Omental fat pad (tissue), 4 donors: Measurements from ENCODE around the gene PLEKHG4B. TPM values are rescaled to one million over a fixed set of nuclear protein-coding genes. Genes with fewer than 3 reads are reported as not detected.

ENCODE experiments used
- ATAC-seq: fragments of 150-250 bp; one replicate; pipeline ENCODE4 v1.9.1; 2016; ENCODE audit warnings: mild to moderate bottlenecking, moderate library complexity; ENCODE audit not compliant: low FRiP score
- DNase-seq: peaks from one replicate; pipeline ENCODE4 v3.0.0-alpha.2; 2019; ENCODE audit warnings: low spot score
- CTCF ChIP-seq, 3 donors: fragments of 450-650 bp; IDR thresholded peaks; one replicate each; pipeline ENCODE4 v1.5.1; 2016 to 2017; ENCODE audit warnings: antibody characterized with exemption in 3 of 3, mild to moderate bottlenecking in 3 of 3, moderate library complexity in 2 of 3
- total RNA-seq, 4 donors: library from RNA; depleted of rRNA; stranded (reverse); fragments of >200 nt; gene quantifications; one replicate each; pipeline ENCODE4 v1.1.0, GENCODE V29; 2016

Gene PLEKHG4B
- total RNA-seq, 4 donors from 2014 or later, result 0.44 to 0.65 (median 0.60) TPM; not detected in 1

GRCh38 chr5:149745-150485 lies 57.9 kb downstream of the PLEKHG4B start:
- TF ChIP-seq CTCF (IDR thresholded peaks at IDR 0.05), result no peak
- DNase-seq, result no peak
- ATAC-seq, result no peak

- DNase-seq (no peak), ATAC-seq (no peak)
- no peak for TF ChIP-seq CTCF (IDR thresholded peaks at IDR 0.05)
Observed at GRCh38 chr5:150746-151145, 58.8 kb downstream of the PLEKHG4B start.

GRCh38 chr5:152077-152476 lies 60.1 kb downstream of the PLEKHG4B start:
- DNase-seq (no peak), ATAC-seq (no peak)
- TF ChIP-seq CTCF (IDR thresholded peaks at IDR 0.05), result no peak

GRCh38 chr5:153256-153655 lies 61.3 kb downstream of the PLEKHG4B start:
- DNase-seq (no peak), ATAC-seq (no peak)
- no peak for TF ChIP-seq CTCF (IDR thresholded peaks at IDR 0.05)

GRCh38 chr5:154236-154635 lies 62.3 kb downstream of the PLEKHG4B start:
- no peak for ATAC-seq
- no peak for DNase-seq
- TF ChIP-seq CTCF (IDR thresholded peaks at IDR 0.05), result no peak

GRCh38 chr5:154826-155225 lies 62.9 kb downstream of the PLEKHG4B start:
- DNase-seq (no peak), ATAC-seq (no peak)
- no peak for TF ChIP-seq CTCF (IDR thresholded peaks at IDR 0.05)
